Smooth muscle cell (in vitro differentiated cells): ENCODE data around the gene TSSK6. TPM values are rescaled to one million over a fixed set of nuclear protein-coding genes. Genes with fewer than 3 reads are reported as not detected.
"Not testable (repeated sequence)": the region's sequence is repeated elsewhere in the genome, so short reads cannot be mapped to it uniquely, and the experiment has no call there.

Experiments used
- DNase-seq: peaks from one replicate; lab custom pipeline; 2025; ENCODE audit not compliant: unreplicated experiment; lab: John Stamatoyannopoulos, UW
- H2AFZ ChIP-seq: fragments of 200-600 bp; sonication (generic); 2 replicates; pipeline ENCODE4 v1.6.0; 2016; ENCODE audit warnings: antibody characterized with exemption, low read depth, mild to moderate bottlenecking
- H3F3A ChIP-seq: fragments of 200-600 bp; sonication (generic); 2 replicates; pipeline ENCODE4 v1.6.0; 2017; ENCODE audit warnings: antibody characterized with exemption, low read depth
- H3K27ac ChIP-seq: fragments of 200-600 bp; sonication (generic); 2 replicates; pipeline ENCODE4 v1.5.1; 2016; ENCODE audit warnings: low read depth, mild to moderate bottlenecking
- H3K27me3 ChIP-seq: fragments of 200-600 bp; sonication (generic); 2 replicates; pipeline ENCODE4 v1.6.1; 2016; ENCODE audit warnings: low read depth, mild to moderate bottlenecking
- H3K36me3 ChIP-seq: fragments of 200-600 bp; sonication (generic); 2 replicates; pipeline ENCODE4 v1.5.1; 2016; ENCODE audit warnings: low read depth
- H3K4me1 ChIP-seq: fragments of 200-600 bp; sonication (generic); 2 replicates; pipeline ENCODE4 v1.5.1; 2016; ENCODE audit warnings: low read depth
- H3K4me2 ChIP-seq: fragments of 200-600 bp; sonication (generic); 2 replicates; pipeline ENCODE4 v1.6.0; 2016; ENCODE audit warnings: mild to moderate bottlenecking
- H3K4me3 ChIP-seq: fragments of 200-600 bp; sonication (generic); 2 replicates; pipeline ENCODE4 v1.5.1; 2016; ENCODE audit warnings: mild to moderate bottlenecking
- H3K79me2 ChIP-seq: fragments of 200-600 bp; sonication (generic); 2 replicates; pipeline ENCODE4 v1.6.0; 2016; ENCODE audit warnings: low read depth, mild to moderate bottlenecking
- H3K9ac ChIP-seq: fragments of 200-600 bp; sonication (generic); 2 replicates; pipeline ENCODE4 v1.6.0; 2016; ENCODE audit warnings: low read depth
- H3K9me3 ChIP-seq: fragments of 200-600 bp; sonication (generic); replicated peaks from 2 replicates; pipeline ENCODE4 v1.5.1; 2016; ENCODE audit warnings: low read depth
- H4K20me1 ChIP-seq: fragments of 200-600 bp; sonication (generic); 2 replicates; pipeline ENCODE4 v1.6.0; 2016; ENCODE audit warnings: low read depth
- CTCF ChIP-seq: fragments of 200-600 bp; sonication (generic); IDR thresholded peaks from 2 replicates; pipeline ENCODE4 v1.5.1; 2017; ENCODE audit warnings: borderline replicate concordance, mild to moderate bottlenecking, antibody characterized with exemption; ENCODE audit not compliant: insufficient read depth, poor library complexity, severe bottlenecking
- WGBS: methylation state at CpG from one replicate; pipeline ENCODE4 v1.1.7; 2016; ENCODE audit warnings: low lambda C conversion rate; 5-methylcytosine and 5-hydroxymethylcytosine counted together
- polyA plus RNA-seq: library from polyadenylated mRNA; unstranded; fragments of >200 nt; fragmentation: Nextera tagmentation; extraction: Ambion mirVana; gene quantifications from 2 replicates; pipeline ENCODE4 v1.2.1, GENCODE V29; 2016
- total RNA-seq: library from RNA; depleted of rRNA; stranded (reverse); fragments of >200 nt; gene quantifications from 2 replicates; pipeline ENCODE4 v1.2.3, GENCODE V29; 2014

The TSSK6 gene
- total and polyA plus RNA-seq, 2 experiments from 2014 or later: 0.49 to 1.3 TPM

GRCh38 chr19:19477705-19478383 is 37.5 kb downstream of the TSSK6 start:
- H3K36me3 ChIP-seq: no peaks in the 10 kb centered on the region
- peaks cover 84% of the 10 kb centered on the region for H3K79me2 ChIP-seq
- no peaks in the 10 kb centered on the region for H3F3A ChIP-seq
- H3K9me3 ChIP-seq: no peaks in the 10 kb centered on the region
- H3K27me3 ChIP-seq: no peaks in the 10 kb centered on the region
- H4K20me1 ChIP-seq: peaks cover 95% of the 10 kb centered on the region
- H2AFZ ChIP-seq: no peak overlapping the region
- no peak overlapping the region for H3K4me3 ChIP-seq
- peaks cover 9% of the 10 kb centered on the region for H3K4me1 ChIP-seq
- TF ChIP-seq CTCF: no peak
- no peak overlapping the region for H3K4me2 ChIP-seq
- H3K9ac ChIP-seq: no peak overlapping the region
- 78% methylated on average over 10 of the region's 10 CpGs for WGBS
- H3K27ac ChIP-seq: no peak overlapping the region
- DNase-seq: no peak

- Histone ChIP-seq H3K36me3 (no peaks in the 10 kb centered on the region), H3F3A (no peaks in the 10 kb centered on the region), H3K27me3 (no peaks in the 10 kb centered on the region), H3K4me2 (no peak overlapping the region), H2AFZ (no peak overlapping the region), H3K79me2 (peaks cover 82% of the 10 kb centered on the region), H3K27ac (no peak overlapping the region), H3K4me3 (no peak overlapping the region), H3K9ac (no peak overlapping the region), H4K20me1 (peaks cover 90% of the 10 kb centered on the region), H3K4me1 (peaks cover 7% of the 10 kb centered on the region), H3K9me3 (no peaks in the 10 kb centered on the region)
- TF ChIP-seq CTCF: peak; percentile 11
- DNase-seq: no peak
- WGBS: 79% methylated on average over 19 of the region's 19 CpGs
Observed at GRCh38 chr19:19475849-19476828, 39.2 kb downstream of the TSSK6 start.

- H3K79me2 ChIP-seq: peaks cover 81% of the 10 kb centered on the region
- no peaks in the 10 kb centered on the region for H3F3A ChIP-seq
- no peak overlapping the region for H3K4me2 ChIP-seq
- no peak overlapping the region for H3K9ac ChIP-seq
- H3K27ac ChIP-seq: no peak overlapping the region
- no peak overlapping the region for H2AFZ ChIP-seq
- DNase-seq: no peak
- no peaks in the 10 kb centered on the region for H3K9me3 ChIP-seq
- 62% methylated on average over 21 of the region's 21 CpGs for WGBS
- H3K4me1 ChIP-seq: peaks cover 7% of the 10 kb centered on the region
- H3K27me3 ChIP-seq: no peaks in the 10 kb centered on the region
- peaks cover 80% of the 10 kb centered on the region for H4K20me1 ChIP-seq
- TF ChIP-seq CTCF: no peak
- no peak overlapping the region for H3K4me3 ChIP-seq
- H3K36me3 ChIP-seq: no peaks in the 10 kb centered on the region
Observed at GRCh38 chr19:19475015-19475765, 40.2 kb downstream of the TSSK6 start.

GRCh38 chr19:19472106-19472505 is 43.2 kb downstream of the TSSK6 start:
- H3K4me2 ChIP-seq, H3K4me3 ChIP-seq, DNase-seq, H3K27ac ChIP-seq, H3F3A ChIP-seq, H2AFZ ChIP-seq, H3K4me1 ChIP-seq, H3K9ac ChIP-seq, H3K27me3 ChIP-seq: not testable (repeated sequence)
- Histone ChIP-seq H3K79me2 (peaks cover 84% of the 10 kb centered on the region), H3K9me3 (peaks cover 17% of the 10 kb centered on the region), H3K36me3 (peaks cover 13% of the 10 kb centered on the region), H4K20me1 (peaks cover 50% of the 10 kb centered on the region)
- WGBS: 95% methylated on average over 5 of the region's 5 CpGs
